ENCODE measurements around the gene FGD2. TPM values are rescaled to one million over a fixed set of nuclear protein-coding genes. Genes with fewer than 3 reads are reported as not detected.
A peak's percentile ranks its signal among the peaks of the same experiment; 100 is the strongest.

FGD2 gene
- total and polyA plus RNA-seq, 2 of the 8 experiments (the other 6 are each of a cell fraction or from before 2014, with no cell fraction given): 0.12 to 0.32 TPM

- peak overlapping the region; percentile 8; the same call in 1 of the 2 replicates for H2BK5ac ChIP-seq (ENCODE audit: low read depth, low read length)
- peak overlapping the region; percentile 8; the same call in 1 of the 2 replicates for H2BK15ac ChIP-seq (ENCODE audit: low read length)
- H2BK20ac ChIP-seq (ENCODE audit: low read length): peak overlapping the region; percentile 76; the same call in 1 of the 2 replicates
- no peak overlapping the region for H4K5ac ChIP-seq (ENCODE audit: insufficient read length, low read depth, low read length)
- peak overlapping the region; percentile 90; the same call in 1 of the 2 replicates for H2AK5ac ChIP-seq (ENCODE audit: low read depth, low read length)
- H3K23ac ChIP-seq (ENCODE audit: insufficient read length): no peak overlapping the region
- H3K4me1 ChIP-seq (replicated peaks in 1 of 4; ENCODE audit: control insufficient read depth in 3 of 4, insufficient read depth in 4 of 4, low read length in 3 of 4): peaks cover 0 to 30% (median 21%) of the 10 kb centered on the region in 4 experiments; a peak in 6 of 7 replicates
- H3K9me3 ChIP-seq (ENCODE audit: insufficient read depth in 2 of 2, low read depth in 1 of 2, low read length in 1 of 2): no peaks in the 10 kb centered on the region
- H3K36me3 ChIP-seq (ENCODE audit: control insufficient read depth in 2 of 4, insufficient read depth in 4 of 4, low read length in 3 of 4): no peaks in the 10 kb centered on the region
- no peak overlapping the region for H3K4me3 ChIP-seq (ENCODE audit: extremely low read depth in 1 of 4, insufficient read depth in 2 of 4, low read depth in 3 of 4, low read length in 4 of 4)
- H4K8ac ChIP-seq (ENCODE audit: extremely low read depth, insufficient read depth, low read length): no peak overlapping the region; the same call in 1 of the 2 replicates
- peak overlapping the region; percentile 32 for H4K91ac ChIP-seq (replicated peaks; ENCODE audit: insufficient read length, low read length)
- H3K18ac ChIP-seq (ENCODE audit: extremely low read depth, low read length): no peak overlapping the region; the same call in 1 of the 2 replicates
- no peak overlapping the region for H3K56ac ChIP-seq (replicated peaks; ENCODE audit: insufficient read length, low read depth, low read length)
- no peaks in the 10 kb centered on the region for H3K23me2 ChIP-seq (ENCODE audit: low read depth, low read length)
- H3K27me3 ChIP-seq (replicated peaks in 1 of 4; ENCODE audit: control insufficient read depth in 3 of 4, extremely low read depth in 1 of 4, insufficient read depth in 3 of 4, low read length in 3 of 4): no peaks in the 10 kb centered on the region
- CTCF ChIA-PET (ENCODE audit: partially characterized antibody): interaction anchor here (1.0 to 29.2 kb wide), 10 partner anchors 10 to 151 kb away, joined by 3 to 635 read pairs (median 4); partner anchors contain the start of gene PIM1
- TF ChIP-seq MAFK (IDR thresholded peaks at IDR 0.05; ENCODE audit: low read depth, low read length) (no peak), KDM1A (IDR thresholded peaks at IDR 0.05; ENCODE audit: borderline replicate concordance, low read length) (peak; percentile 90; the same call in 1 of the 2 replicates)
- no peaks in the 10 kb centered on the region for H4K20me1 ChIP-seq (replicated peaks in 1 of 2; ENCODE audit: control insufficient read depth in 1 of 2, insufficient read depth in 2 of 2, low read length in 2 of 2)
- POLR2A ChIA-PET (ENCODE audit: partially characterized antibody): interaction anchor here (1.1 to 11.1 kb wide), 10 partner anchors 17 to 145 kb away, joined by 3 to 82 read pairs (median 5); partner anchors contain the start of gene PIM1
- FAIRE-seq (no peak), DNase-seq (ENCODE audit: low read depth in 1 of 2, low spot score in 2 of 2) (no peak)
- peak overlapping the region; percentile 82; the same call in 1 of the 2 replicates for H2BK12ac ChIP-seq (ENCODE audit: low read depth, low read length)
- H2BK120ac ChIP-seq (replicated peaks; ENCODE audit: low read depth, low read length): no peak overlapping the region
- H3K79me1 ChIP-seq (ENCODE audit: low read depth, low read length): no peaks in the 10 kb centered on the region
- H3K27ac ChIP-seq (ENCODE audit: low read depth, low read length): no peak overlapping the region
- WGBS, 2 experiments (ENCODE audit: extremely low coverage in 1 of 2, insufficient coverage in 1 of 2, insufficient read length in 1 of 2, insufficient replicate concordance in 2 of 2, low coverage in 1 of 2, low lambda C conversion rate in 2 of 2, missing lambda C conversion rate in 1 of 2): 90% methylated on average over 9 of the region's 9 CpGs; no CpG with 5 or more reads in 1 of the 2 experiments
- H2AFZ ChIP-seq (ENCODE audit: low read length): no peak overlapping the region
- H3K79me2 ChIP-seq (ENCODE audit: control insufficient read depth in 1 of 2, insufficient read depth in 2 of 2, low read length in 2 of 2): no peaks in the 10 kb centered on the region
- H3K9ac ChIP-seq (replicated peaks in 1 of 4; ENCODE audit: extremely low read depth in 1 of 4, low read depth in 3 of 4, low read length in 3 of 4): no peak overlapping the region
- no peak overlapping the region for H3K14ac ChIP-seq (ENCODE audit: insufficient read length)
- H3K4ac ChIP-seq (replicated peaks; ENCODE audit: insufficient read length, low read depth, low read length): no peak overlapping the region
- no peak overlapping the region for H3K4me2 ChIP-seq (ENCODE audit: insufficient read depth in 1 of 2, low read depth in 2 of 2, low read length in 2 of 2)
These were observed 49.1 kb downstream of the FGD2 start for GRCh38 chr6:37054580-37054979.

All from H1 (cell line).